Measurements from ENCODE around the gene TNFRSF8. TPM values are rescaled to one million over a fixed set of nuclear protein-coding genes. Genes with fewer than 3 reads are reported as not detected.
A peak's percentile ranks its signal among the peaks of the same experiment; 100 is the strongest.

TNFRSF8 gene
- total RNA-seq, 2 experiments from 2014 or later: 0.17 to 0.22 TPM

- H3K36me3 Mint-ChIP-seq: no peaks in the 10 kb centered on the region
- H3K27me3 Mint-ChIP-seq: peaks cover 5% of the 10 kb centered on the region
- no peaks in the 10 kb centered on the region for H3K9me3 Mint-ChIP-seq
- ATAC-seq (ENCODE audit: low read depth) (no peak), DNase-seq (no peak)
- no peak overlapping the region for H3K27ac Mint-ChIP-seq
- H3K4me1 Mint-ChIP-seq: peaks cover 13% of the 10 kb centered on the region
- H3K4me3 Mint-ChIP-seq: no peak overlapping the region
- POLR2A ChIA-PET: no interaction called here
These were observed 46.8 kb downstream of the TNFRSF8 start for GRCh38 chr1:12109901-12110300.

DNA sequence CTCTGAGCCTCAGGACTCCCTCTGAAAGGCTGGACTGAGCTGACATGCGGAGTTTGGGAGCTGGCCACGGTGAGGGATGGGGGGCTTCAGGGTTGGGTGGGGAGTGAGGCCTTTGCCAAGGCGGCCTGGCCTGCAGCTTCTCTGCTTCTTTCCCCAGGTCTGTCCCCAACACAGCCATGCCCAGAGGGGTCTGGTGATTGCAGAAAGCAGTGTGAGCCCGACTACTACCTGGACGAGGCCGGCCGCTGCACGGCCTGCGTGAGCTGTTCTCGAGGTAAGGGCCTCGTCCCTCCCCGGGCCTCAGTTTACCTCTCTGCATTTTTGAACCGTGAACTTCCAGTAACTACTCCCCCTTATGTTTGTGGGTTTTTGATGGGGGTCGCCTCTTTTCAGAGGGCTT is 48.6 kb downstream of the TNFRSF8 start:
- no peak overlapping the region for H3K27ac Mint-ChIP-seq
- ATAC-seq (ENCODE audit: low read depth) (no peak), DNase-seq (no peak)
- no peak overlapping the region for H3K4me3 Mint-ChIP-seq
- POLR2A ChIA-PET: interaction anchor here (1.6 kb wide), 1 partner anchor 203 kb away, joined by 4 read pairs; no protein-coding TSS in a partner anchor
- H3K36me3 Mint-ChIP-seq: no peaks in the 10 kb centered on the region
- no peaks in the 10 kb centered on the region for H3K9me3 Mint-ChIP-seq
- H3K27me3 Mint-ChIP-seq: peaks cover 2% of the 10 kb centered on the region
- peaks cover 13% of the 10 kb centered on the region for H3K4me1 Mint-ChIP-seq

DNA sequence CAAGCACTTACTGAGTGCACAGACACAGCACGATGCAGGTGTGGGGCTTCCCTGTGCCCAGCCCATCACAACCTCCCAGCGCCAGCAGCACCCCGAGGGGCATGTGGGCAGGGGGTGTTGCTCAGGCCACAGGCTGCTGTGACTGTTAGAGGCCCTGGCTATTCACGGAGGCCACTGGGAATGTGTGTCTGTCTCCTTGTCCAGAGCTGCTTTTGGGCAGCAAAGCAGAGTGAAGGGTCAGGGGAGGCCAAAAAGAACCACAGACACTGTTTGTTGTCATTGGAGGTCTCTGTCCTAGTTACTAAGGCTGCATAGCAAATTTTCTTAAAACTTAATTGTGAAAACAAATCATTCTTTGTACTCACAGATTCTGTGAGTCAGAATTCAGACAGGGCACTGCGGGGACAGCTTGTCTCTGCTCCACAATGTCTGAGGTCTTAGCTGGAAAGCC is 49.6 kb downstream of the TNFRSF8 start:
- ATAC-seq (ENCODE audit: low read depth): no peak
- H3K4me3 Mint-ChIP-seq: no peak overlapping the region
- no peaks in the 10 kb centered on the region for H3K36me3 Mint-ChIP-seq
- no peak for DNase-seq
- H3K27ac Mint-ChIP-seq: no peak overlapping the region
- POLR2A ChIA-PET: no interaction called here
- H3K4me1 Mint-ChIP-seq: peaks cover 13% of the 10 kb centered on the region
- no peaks in the 10 kb centered on the region for H3K9me3 Mint-ChIP-seq
- no peaks in the 10 kb centered on the region for H3K27me3 Mint-ChIP-seq

DNA sequence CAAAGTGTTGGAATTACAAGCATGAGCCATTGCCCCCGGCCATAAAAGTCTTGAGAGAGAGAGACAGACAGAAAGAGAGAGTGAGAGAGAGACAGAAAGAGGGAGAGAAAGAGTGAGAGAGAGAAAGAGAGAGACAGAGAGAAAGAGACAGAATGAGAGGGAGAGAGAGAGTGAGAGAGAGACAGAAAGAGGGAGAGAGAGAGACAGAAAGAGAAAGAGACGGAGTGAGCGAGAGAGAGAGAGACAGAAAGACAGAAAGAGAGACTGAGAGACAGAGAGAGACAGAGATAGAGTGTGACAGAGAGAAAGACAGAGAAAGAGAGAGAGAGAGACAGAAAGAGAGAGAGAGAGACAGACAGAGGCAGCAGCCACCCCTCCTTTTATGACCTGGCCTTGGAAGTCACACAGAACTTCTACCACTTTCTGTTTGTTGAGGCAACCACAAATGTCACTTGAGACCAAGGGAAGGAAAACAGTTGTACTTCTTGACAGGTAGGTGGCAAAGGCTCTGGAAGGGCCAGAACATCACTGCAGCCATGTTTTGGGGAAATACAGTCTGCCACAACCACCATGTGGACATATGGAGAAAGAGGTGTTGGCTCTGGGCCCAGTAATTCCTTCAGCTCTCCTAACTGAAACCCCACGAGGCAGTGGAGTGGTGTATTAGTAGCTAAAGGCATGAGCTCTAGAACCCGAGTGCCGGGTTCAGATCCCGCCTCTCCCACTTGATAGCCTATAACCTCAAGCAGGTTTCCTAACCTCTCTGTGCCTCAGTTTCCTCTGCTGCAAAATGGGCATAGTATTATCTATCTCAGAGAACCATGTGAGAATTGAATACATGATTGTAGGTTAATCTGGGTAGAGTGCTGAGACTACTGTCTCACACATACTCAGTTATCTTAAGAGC is 50.6 kb downstream of the TNFRSF8 start:
- no peaks in the 10 kb centered on the region for H3K36me3 Mint-ChIP-seq
- POLR2A ChIA-PET: no interaction called here
- H3K4me1 Mint-ChIP-seq: peaks cover 17% of the 10 kb centered on the region
- H3K4me3 Mint-ChIP-seq: peak overlapping the region; percentile 43
- H3K27me3 Mint-ChIP-seq: no peaks in the 10 kb centered on the region
- ATAC-seq (ENCODE audit: low read depth) (peak; percentile 49), DNase-seq (no peak)
- H3K9me3 Mint-ChIP-seq: no peaks in the 10 kb centered on the region
- peak overlapping the region; percentile 81 for H3K27ac Mint-ChIP-seq

DNA sequence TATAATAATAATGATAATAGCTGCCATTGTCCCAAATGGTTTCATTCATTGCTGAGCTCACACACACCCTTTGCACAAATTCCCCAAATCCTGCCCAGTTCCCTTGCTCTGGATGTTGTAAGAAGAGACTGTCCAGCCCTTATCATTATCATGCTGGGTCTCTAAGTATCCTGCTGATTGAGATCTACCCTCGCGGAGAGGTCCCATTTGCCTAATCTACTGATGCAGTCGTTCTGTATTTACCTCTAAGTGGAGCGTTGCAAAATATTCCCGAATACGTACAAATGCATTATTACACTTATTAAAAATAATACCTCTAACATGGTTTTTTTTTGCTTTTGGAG is 51.2 kb downstream of the TNFRSF8 start:
- Mint-ChIP-seq H3K27me3 (no peaks in the 10 kb centered on the region), H3K4me3 (no peak overlapping the region), H3K9me3 (no peaks in the 10 kb centered on the region), H3K36me3 (no peaks in the 10 kb centered on the region), H3K27ac (no peak overlapping the region), H3K4me1 (peaks cover 17% of the 10 kb centered on the region)
- no peak for DNase-seq
- POLR2A ChIA-PET: no interaction called here
- ATAC-seq (ENCODE audit: low read depth): no peak

DNA sequence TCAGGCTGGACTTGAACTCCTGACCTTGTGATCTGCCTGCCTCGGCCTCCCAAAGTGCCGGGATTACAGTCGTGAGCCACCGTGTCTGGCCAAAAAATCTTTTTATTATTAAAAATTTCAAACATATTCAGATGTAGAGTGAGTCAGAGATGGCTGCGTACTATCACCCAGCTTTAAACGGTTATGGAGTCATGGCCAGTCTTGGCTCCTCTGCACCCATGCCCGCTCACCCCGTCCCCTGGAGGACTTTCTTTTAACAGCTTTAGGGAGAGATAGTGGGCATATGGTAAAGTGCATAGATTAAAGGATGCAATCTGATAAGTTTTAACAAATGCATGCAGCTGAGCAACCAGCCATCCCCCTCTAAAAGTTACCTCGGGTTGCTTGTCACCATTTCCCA is 51.8 kb downstream of the TNFRSF8 start:
- Mint-ChIP-seq H3K27ac (no peak overlapping the region), H3K4me1 (peaks cover 17% of the 10 kb centered on the region), H3K9me3 (no peaks in the 10 kb centered on the region), H3K27me3 (no peaks in the 10 kb centered on the region), H3K4me3 (no peak overlapping the region), H3K36me3 (no peaks in the 10 kb centered on the region)
- POLR2A ChIA-PET: no interaction called here
- ATAC-seq (ENCODE audit: low read depth) (no peak), DNase-seq (no peak)

DNA sequence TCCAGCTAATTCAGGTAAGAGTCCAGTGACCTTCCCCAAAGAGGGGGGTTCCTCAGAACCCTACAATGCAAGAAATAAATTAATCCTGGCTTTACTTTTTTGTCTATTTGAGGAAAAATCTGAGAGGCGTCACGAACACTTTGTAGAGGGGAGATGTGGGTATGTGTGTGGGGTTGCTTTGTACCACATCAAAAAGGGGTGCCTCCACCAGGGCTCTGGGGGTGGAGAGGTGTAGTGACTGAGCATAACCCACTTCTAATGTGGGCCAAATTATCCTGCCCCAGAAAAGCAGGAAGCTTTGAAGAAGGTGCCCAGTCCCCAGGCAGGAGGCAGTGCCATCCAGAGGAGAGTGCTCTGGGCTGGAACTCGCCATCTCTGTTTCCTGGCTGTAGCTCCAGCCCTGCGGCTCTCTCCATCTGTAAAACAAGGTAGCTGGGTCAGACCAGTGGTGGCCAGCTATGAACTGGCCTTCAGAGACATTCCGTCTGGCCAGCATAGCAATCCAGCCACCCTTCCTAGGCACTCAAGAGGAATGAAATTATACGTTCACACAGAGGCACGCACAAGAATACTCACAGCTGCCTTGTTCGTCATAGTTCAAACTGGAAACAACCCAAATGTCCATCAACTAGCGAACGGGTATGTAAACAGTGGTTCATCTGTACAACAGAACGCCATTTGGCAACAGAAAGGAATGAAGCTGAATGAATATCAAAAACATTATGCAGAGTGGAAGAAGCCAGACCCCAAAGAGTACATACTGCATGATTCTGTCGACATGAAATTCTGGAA is 58.3 kb downstream of the TNFRSF8 start:
- Mint-ChIP-seq H3K4me1 (peaks cover 32% of the 10 kb centered on the region), H3K27me3 (peaks cover 13% of the 10 kb centered on the region), H3K4me3 (no peak overlapping the region), H3K9me3 (no peaks in the 10 kb centered on the region), H3K27ac (peak overlapping the region; percentile 17), H3K36me3 (no peaks in the 10 kb centered on the region)
- POLR2A ChIA-PET: interaction anchor here (0.8 kb wide), 1 partner anchor 89 kb away, joined by 3 read pairs; no protein-coding TSS in a partner anchor
- no peak for ATAC-seq (ENCODE audit: low read depth)
- no peak for DNase-seq

DNA sequence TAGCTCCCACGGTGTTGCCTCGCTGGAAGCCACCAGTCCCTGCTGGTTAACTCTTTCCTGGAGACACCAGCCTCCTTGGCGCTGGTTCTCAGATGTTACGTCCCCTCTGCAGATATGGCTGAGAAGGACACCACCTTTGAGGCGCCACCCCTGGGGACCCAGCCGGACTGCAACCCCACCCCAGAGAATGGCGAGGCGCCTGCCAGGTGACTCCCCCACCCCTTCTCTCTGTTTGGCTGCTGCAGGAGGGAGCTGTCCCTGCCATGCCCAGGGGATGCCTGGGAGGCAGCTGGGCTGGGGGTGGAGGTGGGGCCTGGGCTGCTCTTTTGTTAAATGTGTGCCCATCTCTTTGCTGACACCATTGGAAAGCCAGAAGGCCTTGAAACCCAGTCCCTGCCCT is 60.1 kb downstream of the TNFRSF8 start:
- ATAC-seq (ENCODE audit: low read depth) (no peak), DNase-seq (no peak)
- Mint-ChIP-seq H3K9me3 (no peaks in the 10 kb centered on the region), H3K27me3 (peaks cover 13% of the 10 kb centered on the region), H3K36me3 (no peaks in the 10 kb centered on the region), H3K4me1 (peaks cover 34% of the 10 kb centered on the region), H3K4me3 (no peak overlapping the region), H3K27ac (no peak overlapping the region)
- POLR2A ChIA-PET: interaction anchor here (2.1 kb wide), 1 partner anchor 59 kb away, joined by 6 read pairs; no protein-coding TSS in a partner anchor

GRCh38 chr1:12124693-12125421 is 61.8 kb downstream of the TNFRSF8 start:
- peak; percentile 81 for DNase-seq
- Mint-ChIP-seq H3K36me3 (no peaks in the 10 kb centered on the region), H3K4me3 (peak overlapping the region; percentile 50), H3K4me1 (peaks cover 32% of the 10 kb centered on the region), H3K27ac (peak overlapping the region; percentile 85), H3K27me3 (peaks cover 13% of the 10 kb centered on the region), H3K9me3 (no peaks in the 10 kb centered on the region)
- peak; percentile 31 for ATAC-seq (ENCODE audit: low read depth)
- POLR2A ChIA-PET: interaction anchor here (1.0 to 3.7 kb wide), 13 partner anchors 24 to 217 kb away, joined by 3 to 29 read pairs (median 4); no protein-coding TSS in a partner anchor

GRCh38 chr1:12125422-12126355 is 62.6 kb downstream of the TNFRSF8 start:
- Mint-ChIP-seq H3K4me3 (no peak overlapping the region), H3K9me3 (no peaks in the 10 kb centered on the region), H3K27ac (peak overlapping the region; percentile 85), H3K4me1 (peaks cover 30% of the 10 kb centered on the region), H3K27me3 (peaks cover 10% of the 10 kb centered on the region), H3K36me3 (no peaks in the 10 kb centered on the region)
- POLR2A ChIA-PET: interaction anchor here (0.5 to 3.7 kb wide), 15 partner anchors 23 to 84 kb away, joined by 3 to 29 read pairs (median 4); no protein-coding TSS in a partner anchor
- ATAC-seq (ENCODE audit: low read depth) (peak; percentile 7), DNase-seq (no peak)

GRCh38 chr1:12126781-12127180 is 63.7 kb downstream of the TNFRSF8 start:
- POLR2A ChIA-PET: interaction anchor here (1.1 to 3.7 kb wide), 6 partner anchors 33 to 83 kb away, joined by 3 to 29 read pairs (median 4); no protein-coding TSS in a partner anchor
- Mint-ChIP-seq H3K4me3 (no peak overlapping the region), H3K27me3 (peaks cover 6% of the 10 kb centered on the region), H3K9me3 (no peaks in the 10 kb centered on the region), H3K27ac (peak overlapping the region; percentile 65), H3K4me1 (peaks cover 20% of the 10 kb centered on the region), H3K36me3 (no peaks in the 10 kb centered on the region)
- ATAC-seq (ENCODE audit: low read depth) (no peak), DNase-seq (no peak)

GRCh38 chr1:12127206-12127810 is 64.2 kb downstream of the TNFRSF8 start:
- POLR2A ChIA-PET: interaction anchor here (1.1 to 3.7 kb wide), 4 partner anchors 33 to 83 kb away, joined by 3 to 29 read pairs (median 6); no protein-coding TSS in a partner anchor
- ATAC-seq (ENCODE audit: low read depth): peak; percentile 20
- Mint-ChIP-seq H3K27ac (peak overlapping the region; percentile 59), H3K4me3 (no peak overlapping the region), H3K27me3 (peaks cover 6% of the 10 kb centered on the region), H3K9me3 (no peaks in the 10 kb centered on the region), H3K36me3 (no peaks in the 10 kb centered on the region), H3K4me1 (peaks cover 20% of the 10 kb centered on the region)
- no peak for DNase-seq
